Caco-2 (cell line): Measurements from ENCODE around the gene PCAT6. TPM values are rescaled to one million over a fixed set of nuclear protein-coding genes. Genes with fewer than 3 reads are reported as not detected.

Source experiments
- BruUV-seq: library from RNA; stranded (reverse); fragments of 400-500 nt; replicated peaks from 2 replicates; lab custom pipeline; 2021; lab: Mats Ljungman, UMichigan
- CTCF ChIA-PET: fragments of 300-600 bp; sonication (Branson Sonifier 250); formaldehyde crosslinking; loops from one replicate; lab custom pipeline; 2022; ENCODE audit warnings: antibody characterized with exemption; lab: Charles Lee
- POLR2A ChIA-PET: fragments of 300-600 bp; sonication (Branson Sonifier 250); formaldehyde crosslinking; loops from one replicate; lab custom pipeline; 2022; ENCODE audit warnings: antibody characterized with exemption; lab: Charles Lee
- DNase-seq, 2 experiments: peaks; one replicate each; pipeline versions ENCODE4 v3.0.0 to v3.0.0-alpha.2; 2020 to 2022
- H3K27me3 ChIP-seq: replicated peaks from 2 replicates; pipeline ENCODE4 v1.6.0; 2011; ENCODE audit warnings: low read length; ENCODE audit not compliant: control insufficient read depth, insufficient read depth
- H3K36me3 ChIP-seq: 2 replicates; pipeline ENCODE4 v1.5.1; 2011; ENCODE audit warnings: low read length; ENCODE audit not compliant: control insufficient read depth, insufficient read depth
- H3K4me1 ChIP-seq: fragments of 250-450 bp; sonication (Bioruptor Pico); 2 replicates; pipeline ENCODE4 v1.5.1; 2020; ENCODE audit warnings: mild to moderate bottlenecking
- H3K4me3 ChIP-seq: 2 replicates; pipeline ENCODE4 v1.5.1; 2011; ENCODE audit warnings: low read depth, mild to moderate bottlenecking, control low read depth, low read length
- H3K9me3 ChIP-seq: fragments of 250-450 bp; sonication (Bioruptor Pico); 2 replicates; pipeline ENCODE4 v1.5.1; 2020; ENCODE audit warnings: mild to moderate bottlenecking, moderate library complexity
- H3K27ac Mint-ChIP-seq: one replicate; pipeline ENCODE4 v1.8.0; 2022; ENCODE audit warnings: mixed read lengths; ENCODE audit not compliant: unreplicated experiment
- H3K27me3 Mint-ChIP-seq: one replicate; pipeline ENCODE4 v1.8.0; 2022; ENCODE audit warnings: mixed read lengths; ENCODE audit not compliant: insufficient read depth, unreplicated experiment
- H3K36me3 Mint-ChIP-seq: one replicate; pipeline ENCODE4 v1.8.0; 2022; ENCODE audit warnings: mild to moderate bottlenecking, mixed read lengths; ENCODE audit not compliant: insufficient read depth, unreplicated experiment
- H3K4me1 Mint-ChIP-seq: one replicate; pipeline ENCODE4 v1.8.0; 2022; ENCODE audit warnings: low read depth, mixed read lengths; ENCODE audit not compliant: unreplicated experiment
- H3K4me3 Mint-ChIP-seq: one replicate; pipeline ENCODE4 v1.8.0; 2022; ENCODE audit warnings: mild to moderate bottlenecking, moderate library complexity, mixed read lengths; ENCODE audit not compliant: unreplicated experiment
- H3K9me3 Mint-ChIP-seq: one replicate; pipeline ENCODE4 v1.8.0; 2022; ENCODE audit warnings: mixed read lengths; ENCODE audit not compliant: unreplicated experiment
- CTCF ChIP-seq, 2 experiments: fragments of 200-600 bp in 1 of 2; IDR thresholded peaks; 1 replicate in 1 of 2; 2 replicates in 1 of 2; pipeline versions ENCODE4 v1.5.1 to v1.8.0; 2011 to 2022; ENCODE audit warnings: antibody characterized with exemption in 1 of 2, control low read depth in 1 of 2, inconsistent platforms in 1 of 2, low read depth in 1 of 2, low read length in 1 of 2, mild to moderate bottlenecking in 1 of 2, moderate library complexity in 1 of 2; ENCODE audit not compliant: insufficient read depth in 1 of 2, severe bottlenecking in 1 of 2, unreplicated experiment in 1 of 2
- intact Hi-C: fragments of 100-400 bp; cut with micrococcal nuclease; formaldehyde crosslinking; loops from one replicate; pipeline ENCODE4 v1.10.0; 2022; ENCODE audit not compliant: unreplicated experiment
- total RNA-seq: library from RNA; stranded (reverse); gene quantifications from 2 replicates; pipeline ENCODE4 v1.2.3, GENCODE V29; 2022

Gene PCAT6
- total RNA-seq, 1 experiment from 2014 or later = not detected

GRCh38 chr1:202809597-202810159 lies 1.1 kb upstream of the PCAT6 start:
- Mint-ChIP-seq H3K9me3 (no peaks in the 10 kb centered on the region), H3K4me1 (peaks cover 41% of the 10 kb centered on the region), H3K27ac (peak overlapping the region; percentile 53), H3K27me3 (no peaks in the 10 kb centered on the region), H3K36me3 (peaks cover 15% of the 10 kb centered on the region), H3K4me3 (peak overlapping the region; percentile 89)
- BruUV-seq = no TSS peak
- ChIA-PET CTCF (no interaction called here), POLR2A (interaction anchor here (0.7 to 0.8 kb wide), 2 partner anchors 51 to 52 kb away, joined by 3 to 8 read pairs; no protein-coding TSS in a partner anchor)
- Histone ChIP-seq H3K9me3 (no peaks in the 10 kb centered on the region), H3K27me3 (no peaks in the 10 kb centered on the region), H3K4me3 (no peak overlapping the region), H3K4me1 (peaks cover 29% of the 10 kb centered on the region), H3K36me3 (no peaks in the 10 kb centered on the region)
- intact Hi-C loops = loop anchor here (1.0 kb wide), 2 partner anchors 51 to 149 kb away; partner anchors contain the start of gene ADIPOR1
- TF ChIP-seq CTCF (IDR thresholded peaks at IDR 0.05; ENCODE audit: insufficient read depth in 1 of 2, low read depth in 1 of 2, low read length in 1 of 2, severe bottlenecking in 1 of 2, unreplicated experiment in 1 of 2) = no peak
- no peak for DNase-seq

- POLR2A ChIA-PET = interaction anchor here (1.4 kb wide), 1 partner anchor 50 kb away, joined by 9 read pairs; no protein-coding TSS in a partner anchor
- intact Hi-C loops = loop anchor here (1.0 kb wide), 2 partner anchors 50 to 148 kb away; partner anchors contain the start of gene ADIPOR1
- peak overlapping the region; percentile 89 for H3K4me3 Mint-ChIP-seq
- H3K4me1 Mint-ChIP-seq = peaks cover 41% of the 10 kb centered on the region
- H3K36me3 Mint-ChIP-seq = peaks cover 15% of the 10 kb centered on the region
- peak overlapping the region; percentile 53 for H3K27ac Mint-ChIP-seq
- peak overlapping the region; percentile 54 for H3K4me3 ChIP-seq
- no peak for TF ChIP-seq CTCF (IDR thresholded peaks at IDR 0.05; ENCODE audit: insufficient read depth in 1 of 2, low read depth in 1 of 2, low read length in 1 of 2, severe bottlenecking in 1 of 2, unreplicated experiment in 1 of 2)
- CTCF ChIA-PET = no interaction called here
- no peak for DNase-seq
- BruUV-seq = no TSS peak
- H3K9me3 Mint-ChIP-seq = no peaks in the 10 kb centered on the region
- H3K36me3 ChIP-seq = no peaks in the 10 kb centered on the region
- peaks cover 32% of the 10 kb centered on the region for H3K4me1 ChIP-seq
- no peaks in the 10 kb centered on the region for H3K27me3 Mint-ChIP-seq
- no peaks in the 10 kb centered on the region for H3K9me3 ChIP-seq
- H3K27me3 ChIP-seq = no peaks in the 10 kb centered on the region
Measured at GRCh38 chr1:202810193-202810614, 550 bp upstream of the PCAT6 start.

GRCh38 chr1:202811296-202812175 lies 782 bp downstream of the PCAT6 start:
- no peak for TF ChIP-seq CTCF (IDR thresholded peaks at IDR 0.05; ENCODE audit: insufficient read depth in 1 of 2, low read depth in 1 of 2, low read length in 1 of 2, severe bottlenecking in 1 of 2, unreplicated experiment in 1 of 2)
- Mint-ChIP-seq H3K27me3 (no peaks in the 10 kb centered on the region), H3K27ac (peak overlapping the region; percentile 53), H3K36me3 (peaks cover 15% of the 10 kb centered on the region), H3K4me1 (peaks cover 41% of the 10 kb centered on the region), H3K9me3 (no peaks in the 10 kb centered on the region), H3K4me3 (peak overlapping the region; percentile 89)
- CTCF ChIA-PET = interaction anchor here (0.5 kb wide), 1 partner anchor 116 kb away, joined by 3 read pairs; the partner anchor contains the start of gene KLHL12
- H3K27me3 ChIP-seq = no peaks in the 10 kb centered on the region
- DNase-seq = peak in 1 of 2 experiments; percentile 34
- H3K36me3 ChIP-seq = no peaks in the 10 kb centered on the region
- BruUV-seq = TSS peak; percentile 54
- intact Hi-C loops = loop anchor here (1.0 kb wide), 1 partner anchor 41 kb away; no protein-coding TSS in a partner anchor
- POLR2A ChIA-PET = interaction anchor here (1.1 to 1.4 kb wide), 3 partner anchors 10 to 77 kb away, joined by 3 to 9 read pairs (median 3); no protein-coding TSS in a partner anchor
- H3K4me1 ChIP-seq = peaks cover 28% of the 10 kb centered on the region
- H3K4me3 ChIP-seq = peak overlapping the region; percentile 62
- H3K9me3 ChIP-seq = no peaks in the 10 kb centered on the region
